NCI-H2196 (cell line): ENCODE measurements around the gene PANK4.

Experiments
- DNase-seq: peaks from one replicate; lab custom pipeline; 2025; ENCODE audit not compliant: unreplicated experiment; lab: John Stamatoyannopoulos, UW

The PANK4 gene

GRCh38 chr1:2545754-2546514 lies 19.5 kb upstream of the PANK4 start:
- DNase-seq = peak; percentile 92

- no peak for DNase-seq
These were observed 18.7 kb upstream of the PANK4 start for GRCh38 chr1:2544875-2545640.

- DNase-seq = no peak
These were observed 17.9 kb upstream of the PANK4 start for GRCh38 chr1:2544093-2544874.

- no peak for DNase-seq
These were observed 17.2 kb upstream of the PANK4 start for GRCh38 chr1:2543543-2544092.

- no peak for DNase-seq
These were observed 16.0 kb upstream of the PANK4 start for GRCh38 chr1:2542246-2542915.

GRCh38 chr1:2541619-2542245 lies 15.3 kb upstream of the PANK4 start:
- DNase-seq = peak; percentile 17

GRCh38 chr1:2540816-2541492 lies 14.6 kb upstream of the PANK4 start:
- no peak for DNase-seq

GRCh38 chr1:2539312-2539907 lies 13.0 kb upstream of the PANK4 start:
- no peak for DNase-seq

- no peak for DNase-seq
These were observed 12.5 kb upstream of the PANK4 start for GRCh38 chr1:2538872-2539271.

GRCh38 chr1:2538376-2538775 lies 12.0 kb upstream of the PANK4 start:
- DNase-seq = no peak

GRCh38 chr1:2537784-2538115 lies 11.4 kb upstream of the PANK4 start:
- no peak for DNase-seq

GRCh38 chr1:2535981-2536380 lies 9.6 kb upstream of the PANK4 start:
- no peak for DNase-seq

- DNase-seq = no peak
These were observed 9.1 kb upstream of the PANK4 start for GRCh38 chr1:2535455-2535854.

- DNase-seq = peak; percentile 72
These were observed 8.5 kb upstream of the PANK4 start for GRCh38 chr1:2534687-2535441.

- no peak for DNase-seq
These were observed 7.9 kb upstream of the PANK4 start for GRCh38 chr1:2534315-2534686.

GRCh38 chr1:2533365-2533764 lies 7.0 kb upstream of the PANK4 start:
- DNase-seq = no peak

- no peak for DNase-seq
These were observed 6.2 kb upstream of the PANK4 start for GRCh38 chr1:2532485-2533160.
